NCI-H187 (cell line): ENCODE measurements around the gene PRR22.

Experiments
- DNase-seq, 2 experiments: peaks; one replicate each; lab custom pipeline; 2025; lab: John Stamatoyannopoulos, UW

The PRR22 gene

GRCh38 chr19:5784581-5785147 lies at the start of gene PRR22:
Gene PRR22 (minus strand): TSS chr19:5784746. CDS start chr19:5784660, 86 bp downstream.
- DNase-seq, result no peak

GRCh38 chr19:5832527-5833216 lies 48.1 kb upstream of the PRR22 start:
- no peak for DNase-seq

GRCh38 chr19:5832061-5832460 lies 47.5 kb upstream of the PRR22 start:
- DNase-seq, result no peak

DNA sequence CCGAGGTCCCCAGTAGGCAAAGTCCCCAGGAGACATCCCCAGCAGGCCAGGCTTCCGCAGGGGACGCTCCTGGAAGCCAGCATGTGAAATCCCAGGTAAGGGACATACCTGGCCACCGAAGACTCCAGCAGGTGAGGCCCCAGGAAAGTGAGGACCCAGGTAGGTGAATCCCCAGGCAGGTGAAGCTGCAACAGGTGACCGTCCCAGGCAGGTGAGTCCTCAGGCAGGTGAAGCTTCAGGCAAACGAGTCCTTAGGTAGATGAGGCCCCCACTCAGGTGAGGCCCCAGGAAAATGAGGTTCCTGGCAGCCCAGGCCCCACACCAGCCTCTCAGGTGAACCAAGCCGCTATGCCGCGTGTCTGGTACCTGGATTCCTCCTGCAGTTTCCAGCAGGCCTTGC lies 46.6 kb upstream of the PRR22 start:
- DNase-seq, result no peak

- DNase-seq, result no peak
Measured at GRCh38 chr19:5829567-5830310, 45.2 kb upstream of the PRR22 start.

DNA sequence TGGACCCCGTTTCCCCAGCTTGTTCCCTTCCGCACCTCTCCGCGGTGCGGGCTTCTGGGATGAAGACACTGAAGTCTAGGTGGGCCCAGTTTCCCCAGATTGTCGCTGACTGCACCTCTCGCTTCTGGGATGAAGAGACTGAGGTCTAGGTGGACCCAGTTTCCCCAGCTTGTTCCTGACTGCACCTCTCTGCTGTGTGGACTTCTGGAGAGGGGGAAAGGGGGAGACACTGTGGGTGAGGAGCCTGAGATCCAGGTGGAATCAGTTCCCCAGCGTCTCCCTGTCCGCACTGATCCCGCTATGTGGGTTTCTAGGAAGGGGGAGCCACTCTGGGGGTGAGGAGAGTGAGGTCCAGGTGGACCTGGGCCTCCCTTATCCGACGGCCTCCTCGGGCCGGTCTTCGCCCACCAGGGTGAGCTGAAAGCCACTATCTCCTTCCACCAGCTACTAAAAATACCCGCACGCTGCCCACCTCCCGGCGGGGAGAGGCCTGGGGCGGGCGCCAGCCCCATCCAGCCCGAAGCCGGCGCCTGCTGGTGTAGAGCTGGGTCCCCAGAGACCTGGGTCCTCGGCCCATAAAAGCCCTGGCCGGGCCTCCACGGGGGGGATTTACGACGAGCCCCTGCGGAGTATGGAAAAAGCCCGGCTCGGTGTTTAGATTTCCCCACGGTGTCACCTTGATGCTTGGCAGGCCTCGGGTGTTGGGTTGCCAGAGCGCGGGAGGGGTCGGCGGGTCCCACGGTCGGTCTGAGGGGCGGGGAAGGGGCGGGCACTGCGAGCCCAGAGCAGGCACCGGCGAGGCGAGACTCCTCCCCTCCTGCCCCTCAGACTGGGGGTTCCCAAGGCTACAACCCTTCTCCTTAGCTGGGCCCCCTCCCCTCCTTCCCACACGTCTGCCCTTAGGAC lies 44.4 kb upstream of the PRR22 start:
- DNase-seq, result peak; percentile 5 to 25

DNA sequence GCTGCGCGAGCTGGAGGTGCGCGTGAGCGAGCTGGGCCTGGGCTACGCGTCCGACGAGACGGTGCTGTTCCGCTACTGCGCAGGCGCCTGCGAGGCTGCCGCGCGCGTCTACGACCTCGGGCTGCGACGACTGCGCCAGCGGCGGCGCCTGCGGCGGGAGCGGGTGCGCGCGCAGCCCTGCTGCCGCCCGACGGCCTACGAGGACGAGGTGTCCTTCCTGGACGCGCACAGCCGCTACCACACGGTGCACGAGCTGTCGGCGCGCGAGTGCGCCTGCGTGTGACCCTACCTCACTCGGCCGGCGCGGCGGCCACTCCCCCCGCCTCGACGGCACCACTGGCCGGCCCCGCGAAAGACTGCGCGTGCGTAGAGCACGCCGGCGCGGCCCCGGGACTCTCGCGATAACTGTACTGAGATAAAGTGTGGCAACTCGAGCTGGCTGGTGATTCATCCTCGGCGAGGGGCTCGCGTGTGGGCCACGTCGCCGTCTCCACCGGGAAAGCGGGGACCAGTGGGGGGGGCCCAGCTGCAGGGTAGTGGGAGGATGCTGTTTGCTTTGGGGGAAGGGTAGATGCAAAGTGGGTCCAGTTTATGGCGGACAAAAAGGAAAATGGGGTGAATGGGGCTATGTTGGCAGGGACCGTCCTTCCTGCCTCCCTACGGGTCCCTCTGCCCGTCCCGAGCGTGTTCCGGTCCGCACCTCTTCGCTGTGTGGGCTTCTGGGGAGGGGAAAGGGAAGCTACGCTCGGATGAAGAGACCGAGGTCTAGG lies 43.5 kb upstream of the PRR22 start:
- peak; percentile 60 to 69 for DNase-seq

GRCh38 chr19:5827342-5827890 lies 42.9 kb upstream of the PRR22 start:
- DNase-seq, result no peak

- peak; percentile 45 to 51 for DNase-seq
Measured at GRCh38 chr19:5826531-5827341, 42.2 kb upstream of the PRR22 start.

DNA sequence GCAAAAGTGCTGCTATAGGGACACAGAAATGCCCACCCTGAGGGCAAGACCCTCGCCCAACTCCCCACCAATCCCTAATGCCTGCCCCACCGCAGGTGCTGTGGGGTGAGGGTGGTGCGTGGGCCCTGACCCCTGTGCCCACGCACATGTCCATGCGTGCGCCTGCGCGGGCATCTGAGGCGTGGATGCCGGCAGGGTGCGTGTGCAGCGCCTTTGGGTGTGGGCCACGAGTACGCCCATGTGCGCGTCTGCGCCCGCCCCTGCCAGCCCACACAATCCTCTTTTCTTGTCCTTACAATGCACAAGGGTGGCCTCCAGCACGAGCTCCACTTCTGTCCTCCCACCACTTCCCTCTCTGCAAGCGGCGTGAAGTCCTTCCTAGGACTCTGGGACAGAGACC lies 40.6 kb upstream of the PRR22 start:
- no peak for DNase-seq

DNA sequence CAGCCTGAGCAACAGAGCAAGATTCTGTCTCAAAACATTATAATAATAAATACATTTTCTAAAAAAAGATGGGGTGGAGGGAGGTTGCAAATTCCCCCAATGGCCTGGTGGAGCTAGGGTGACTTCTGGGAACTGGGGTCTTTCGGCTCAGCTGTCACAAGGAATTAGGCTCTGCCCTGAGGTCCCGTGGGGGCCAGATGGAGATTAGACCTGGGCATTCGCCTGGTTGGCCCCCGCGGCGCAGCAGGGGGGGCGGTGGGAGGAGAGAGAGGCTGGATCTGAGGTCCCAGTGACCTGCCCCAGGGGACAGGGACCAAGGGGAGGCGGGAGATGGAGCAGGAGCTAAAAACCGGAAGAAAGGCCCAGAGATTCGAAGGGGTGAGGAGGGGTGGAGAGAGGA lies 40.2 kb upstream of the PRR22 start:
- no peak for DNase-seq

DNA sequence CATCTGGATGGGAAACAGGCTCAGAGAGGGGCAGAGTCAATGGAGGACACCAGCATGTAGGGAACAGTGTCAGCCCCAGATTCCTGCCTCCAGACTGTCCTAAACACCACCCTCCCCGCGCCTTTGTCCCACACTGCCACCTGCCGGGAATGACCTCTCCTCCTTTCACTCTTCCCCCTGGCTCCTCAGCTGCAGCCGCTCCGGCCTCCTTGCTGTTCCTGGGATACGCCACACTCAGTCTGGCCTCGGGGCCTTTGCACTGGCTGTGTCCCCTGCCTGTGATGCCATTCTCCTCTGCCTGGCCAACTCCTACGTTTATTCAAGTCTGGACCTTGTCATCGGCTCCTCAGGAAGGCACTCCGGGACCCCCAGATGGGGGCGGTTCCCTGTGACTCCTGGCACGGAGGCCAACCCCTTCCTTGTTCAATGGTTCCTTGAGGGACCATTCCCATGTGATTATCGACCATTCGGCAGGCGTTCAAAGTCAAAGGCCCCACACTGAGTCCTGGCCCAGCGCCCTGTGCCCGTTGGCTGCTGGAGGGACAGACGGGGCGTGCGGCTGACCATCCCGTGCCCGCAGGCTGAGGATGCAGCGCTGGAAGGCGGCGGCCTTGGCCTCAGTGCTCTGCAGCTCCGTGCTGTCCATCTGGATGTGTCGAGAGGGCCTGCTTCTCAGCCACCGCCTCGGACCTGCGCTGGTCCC lies 39.2 kb upstream of the PRR22 start:
- no peak for DNase-seq

DNA sequence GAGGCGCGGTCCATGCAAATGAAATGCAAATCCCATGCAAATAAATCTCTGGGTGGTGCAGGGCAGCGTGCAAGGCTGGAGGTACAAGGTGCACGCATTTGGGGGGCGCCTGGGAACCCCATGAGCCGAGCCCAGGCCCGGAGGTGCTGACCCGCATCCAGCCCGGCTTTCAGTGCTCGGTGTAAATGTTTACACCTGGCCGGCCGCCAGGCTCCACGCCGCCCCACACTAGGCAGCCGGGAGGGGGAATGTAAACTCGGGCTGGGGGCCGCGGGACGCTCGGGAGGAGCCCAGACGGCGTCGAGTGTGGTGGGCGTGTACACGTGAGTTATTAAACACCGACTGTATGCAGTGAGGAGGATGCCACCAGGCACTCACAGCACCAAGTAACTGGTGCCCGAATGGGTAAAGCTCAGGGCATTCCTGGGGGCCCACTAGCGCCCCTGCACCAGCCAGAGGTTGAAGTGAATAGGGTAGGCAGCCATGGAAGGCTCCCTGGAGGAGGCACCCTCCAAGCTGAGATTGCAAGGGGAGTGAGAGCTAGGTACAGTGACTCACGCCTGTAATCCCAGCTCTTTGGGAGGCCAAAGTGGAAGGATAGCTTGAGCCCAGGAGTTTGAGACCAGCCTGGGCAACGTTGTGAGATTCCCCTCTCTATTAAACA lies 37.8 kb upstream of the PRR22 start:
- no peak for DNase-seq

- no peak for DNase-seq
Measured at GRCh38 chr19:5821521-5822180, 37.1 kb upstream of the PRR22 start.

DNA sequence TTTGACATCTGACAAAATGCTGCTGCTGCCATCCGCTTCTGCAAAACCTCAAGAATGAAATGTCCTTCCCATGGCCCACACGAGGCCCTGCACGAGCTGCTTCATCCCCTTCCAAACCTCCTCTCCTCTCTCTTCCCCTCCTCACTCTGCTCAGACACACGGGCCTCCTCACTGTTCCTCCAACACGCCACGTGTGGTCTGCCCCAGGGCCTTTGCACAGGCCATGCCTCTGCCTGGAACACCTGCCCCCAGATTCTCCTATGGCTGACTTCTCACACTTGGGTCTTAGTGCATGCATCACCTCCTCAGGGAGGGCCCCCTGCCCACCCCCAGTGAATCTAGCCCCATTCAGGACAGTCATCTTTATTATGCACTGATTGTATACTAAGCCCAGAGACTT lies 36.2 kb upstream of the PRR22 start:
- no peak for DNase-seq

- no peak for DNase-seq
Measured at GRCh38 chr19:5818594-5818993, 34.0 kb upstream of the PRR22 start.

GRCh38 chr19:5817218-5817617 lies 32.7 kb upstream of the PRR22 start:
- DNase-seq, result no peak

- DNase-seq, result no peak
Measured at GRCh38 chr19:5814852-5815246, 30.3 kb upstream of the PRR22 start.
